OCI-LY3 (cell line): ENCODE measurements around the gene RD3L.

ENCODE experiments used
- H2AFZ ChIP-seq: fragments of 200-600, 300-600 bp; shearing (Covaris generic); 2 replicates; pipeline ENCODE4 v1.6.0; 2014; ENCODE audit warnings: antibody characterized with exemption, low read depth, low read length
- H3K27ac ChIP-seq: fragments of 200-600, 300-600 bp; sonication (generic); 2 replicates; pipeline ENCODE4 v1.5.1; 2014; ENCODE audit warnings: mild to moderate bottlenecking, low read length, moderate library complexity, mixed read lengths
- H3K27me3 ChIP-seq: fragments of 200-600, 300-600 bp; sonication (generic); 2 replicates; pipeline ENCODE4 v1.6.1; 2014; ENCODE audit warnings: low read depth, low read length, mixed read lengths
- H3K36me3 ChIP-seq: fragments of 200-600, 300-600 bp; sonication (generic); replicated peaks from 2 replicates; pipeline ENCODE3; 2014; ENCODE audit warnings: low read depth, low read length, mixed read lengths
- H3K4me1 ChIP-seq: fragments of 300-600, 200-600 bp; sonication (generic); 2 replicates; pipeline ENCODE4 v1.6.1; 2014; ENCODE audit warnings: low read length, mixed read lengths
- H3K4me2 ChIP-seq: fragments of 200-600, 300-600 bp; sonication (generic); 2 replicates; pipeline ENCODE4 v1.6.1; 2014; ENCODE audit warnings: low read length, mixed read lengths
- H3K4me3 ChIP-seq: fragments of 300-600, 200-600 bp; sonication (generic); 2 replicates; pipeline ENCODE4 v1.5.1; 2014; ENCODE audit warnings: antibody characterized with exemption, mild to moderate bottlenecking, low read length, moderate library complexity
- H3K79me2 ChIP-seq: fragments of 300-600, 200-600 bp; shearing (Covaris generic); 2 replicates; pipeline ENCODE4 v1.6.1; 2014; ENCODE audit warnings: mild to moderate bottlenecking, low read length, mixed read lengths
- H3K9ac ChIP-seq: fragments of 300-600, 200-600 bp; shearing (Covaris generic); 2 replicates; pipeline ENCODE4 v1.6.0; 2014; ENCODE audit warnings: mild to moderate bottlenecking, low read length, moderate library complexity
- H3K9me3 ChIP-seq: fragments of 200-600, 300-600 bp; shearing (Covaris generic); 2 replicates; pipeline ENCODE4 v1.6.1; 2014; ENCODE audit warnings: low read length, mixed read lengths; ENCODE audit not compliant: insufficient read depth
- H4K20me1 ChIP-seq: fragments of 200-600, 300-600 bp; sonication (generic); 2 replicates; pipeline ENCODE4 v1.6.1; 2016; ENCODE audit warnings: low read length, mixed read lengths; ENCODE audit not compliant: insufficient read depth
- EZH2phosphoT487 ChIP-seq: fragments of 200-600 bp; shearing (Covaris generic); IDR thresholded peaks from 2 replicates; pipeline ENCODE4 v1.6.1; 2018; ENCODE audit warnings: antibody characterized with exemption, mixed run types, low read depth
- TF ChIP-seq, protein P1 (sequence below): fragments of 200-600, 300-600 bp; sonication (generic); IDR thresholded peaks from 2 replicates; pipeline ENCODE4 v1.5.1; 2014; ENCODE audit warnings: antibody characterized with exemption, low read length, low read depth

The RD3L gene

DNA sequence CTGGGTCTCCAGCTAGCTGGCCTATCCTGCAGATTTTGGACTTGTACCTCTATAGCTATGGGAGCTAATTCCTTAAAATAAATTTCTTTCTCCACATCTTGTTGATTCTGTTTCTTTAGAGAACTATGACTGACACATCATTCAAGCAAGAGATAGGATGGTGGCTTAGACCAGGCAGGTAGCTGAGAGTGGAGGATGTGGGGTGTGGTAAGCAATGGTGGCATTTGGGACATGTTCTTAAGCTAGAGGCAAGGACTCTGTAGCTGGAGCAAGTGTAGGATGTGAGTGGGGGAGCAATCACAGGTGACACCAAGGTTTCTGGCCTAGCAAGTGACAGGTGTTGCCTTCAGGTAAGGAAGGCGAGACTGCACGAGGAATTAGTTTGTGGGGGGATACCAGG, 7.2 kb downstream of the RD3L start:
- peaks cover 14% of the 10 kb centered on the region; the same call in 1 of the 2 replicates for H3K27me3 ChIP-seq

DNA sequence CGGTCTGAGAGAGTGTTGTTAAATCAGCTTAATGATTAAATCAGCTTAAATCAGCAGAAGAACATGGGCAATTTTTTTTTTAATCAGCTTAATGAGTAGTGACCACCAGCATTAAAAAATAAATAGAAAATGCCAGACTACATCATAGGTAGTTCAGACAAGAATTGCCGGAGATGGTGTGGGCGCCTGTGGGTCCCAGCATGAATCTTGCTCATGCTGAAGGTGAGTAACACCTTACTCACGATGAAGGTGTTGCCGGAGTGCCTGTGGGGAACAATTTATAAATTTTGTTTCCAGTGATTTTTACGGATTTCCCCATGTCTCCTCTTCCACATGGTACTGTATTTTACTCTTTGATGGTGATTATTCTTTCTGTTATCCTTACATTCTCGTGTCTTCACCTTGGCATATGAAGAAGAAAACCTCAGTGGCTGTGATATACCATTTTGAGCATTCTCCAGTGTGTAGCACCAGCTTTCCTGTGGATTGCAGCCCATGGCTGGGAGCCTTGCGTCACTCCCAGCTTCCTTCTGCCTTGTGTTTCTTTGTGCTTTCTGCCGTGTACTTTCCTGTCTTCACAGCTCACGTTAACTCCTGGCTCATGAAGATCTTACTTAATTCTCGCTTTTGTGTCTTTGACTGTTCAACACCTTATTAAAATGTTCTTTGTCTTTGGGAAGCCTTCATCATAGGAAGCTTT, 9.4 kb downstream of the RD3L start:
- Histone ChIP-seq H3K27ac (no peak overlapping the region), H3K27me3 (peaks cover 7% of the 10 kb centered on the region; the same call in 1 of the 2 replicates), H3K9me3 (no peaks in the 10 kb centered on the region), H4K20me1 (no peaks in the 10 kb centered on the region), H3K4me3 (no peak overlapping the region), H3K4me2 (no peak overlapping the region), H3K79me2 (no peaks in the 10 kb centered on the region), H3K36me3 (no peaks in the 10 kb centered on the region), H2AFZ (no peak overlapping the region), H3K4me1 (no peaks in the 10 kb centered on the region), H3K9ac (no peak overlapping the region)
- no peak for TF ChIP-seq EZH2phosphoT487
- TF ChIP-seq, protein P1, sequence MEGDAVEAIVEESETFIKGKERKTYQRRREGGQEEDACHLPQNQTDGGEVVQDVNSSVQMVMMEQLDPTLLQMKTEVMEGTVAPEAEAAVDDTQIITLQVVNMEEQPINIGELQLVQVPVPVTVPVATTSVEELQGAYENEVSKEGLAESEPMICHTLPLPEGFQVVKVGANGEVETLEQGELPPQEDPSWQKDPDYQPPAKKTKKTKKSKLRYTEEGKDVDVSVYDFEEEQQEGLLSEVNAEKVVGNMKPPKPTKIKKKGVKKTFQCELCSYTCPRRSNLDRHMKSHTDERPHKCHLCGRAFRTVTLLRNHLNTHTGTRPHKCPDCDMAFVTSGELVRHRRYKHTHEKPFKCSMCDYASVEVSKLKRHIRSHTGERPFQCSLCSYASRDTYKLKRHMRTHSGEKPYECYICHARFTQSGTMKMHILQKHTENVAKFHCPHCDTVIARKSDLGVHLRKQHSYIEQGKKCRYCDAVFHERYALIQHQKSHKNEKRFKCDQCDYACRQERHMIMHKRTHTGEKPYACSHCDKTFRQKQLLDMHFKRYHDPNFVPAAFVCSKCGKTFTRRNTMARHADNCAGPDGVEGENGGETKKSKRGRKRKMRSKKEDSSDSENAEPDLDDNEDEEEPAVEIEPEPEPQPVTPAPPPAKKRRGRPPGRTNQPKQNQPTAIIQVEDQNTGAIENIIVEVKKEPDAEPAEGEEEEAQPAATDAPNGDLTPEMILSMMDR = no peak

More for the DNA sequence above, 7.2 kb downstream of the RD3L start:
- H3K4me3 ChIP-seq = no peak overlapping the region
- H3K9ac ChIP-seq = no peak overlapping the region
- H3K36me3 ChIP-seq = no peaks in the 10 kb centered on the region
- H3K4me2 ChIP-seq = no peak overlapping the region
- H2AFZ ChIP-seq = no peak overlapping the region
- no peak overlapping the region for H3K27ac ChIP-seq
- no peak for TF ChIP-seq EZH2phosphoT487
- TF ChIP-seq, protein P1 = no peak
- no peaks in the 10 kb centered on the region for H3K9me3 ChIP-seq
- H3K79me2 ChIP-seq = no peaks in the 10 kb centered on the region
- no peaks in the 10 kb centered on the region for H4K20me1 ChIP-seq
- no peaks in the 10 kb centered on the region for H3K4me1 ChIP-seq

DNA sequence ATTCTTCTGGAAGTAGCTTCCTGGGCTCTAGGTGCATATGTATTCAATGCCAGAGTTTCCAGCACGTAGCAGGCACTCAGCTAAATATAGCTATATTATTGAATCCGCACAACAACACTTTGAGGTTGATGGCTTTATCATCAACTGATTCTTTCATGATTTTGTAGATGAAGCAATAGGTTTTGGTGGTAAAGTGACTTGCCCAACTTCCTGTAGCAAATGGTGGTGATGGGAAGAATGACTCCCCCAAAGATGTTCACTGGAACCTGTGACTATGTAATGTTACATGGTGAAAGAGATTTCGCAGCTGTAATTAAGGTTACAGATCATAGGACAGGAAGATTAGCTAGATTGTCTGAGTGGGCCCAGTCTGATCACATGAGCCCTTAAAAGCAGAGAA, 10.9 kb downstream of the RD3L start:
- Histone ChIP-seq H2AFZ (no peak overlapping the region), H3K36me3 (no peaks in the 10 kb centered on the region), H3K27ac (no peak overlapping the region), H3K4me3 (no peak overlapping the region), H3K9me3 (no peaks in the 10 kb centered on the region), H3K27me3 (peaks cover 5% of the 10 kb centered on the region; the same call in 1 of the 2 replicates), H3K79me2 (no peaks in the 10 kb centered on the region), H4K20me1 (no peaks in the 10 kb centered on the region), H3K4me2 (no peak overlapping the region), H3K9ac (no peak overlapping the region), H3K4me1 (no peaks in the 10 kb centered on the region)
- TF ChIP-seq, protein P1 = no peak
- TF ChIP-seq EZH2phosphoT487 = no peak

DNA sequence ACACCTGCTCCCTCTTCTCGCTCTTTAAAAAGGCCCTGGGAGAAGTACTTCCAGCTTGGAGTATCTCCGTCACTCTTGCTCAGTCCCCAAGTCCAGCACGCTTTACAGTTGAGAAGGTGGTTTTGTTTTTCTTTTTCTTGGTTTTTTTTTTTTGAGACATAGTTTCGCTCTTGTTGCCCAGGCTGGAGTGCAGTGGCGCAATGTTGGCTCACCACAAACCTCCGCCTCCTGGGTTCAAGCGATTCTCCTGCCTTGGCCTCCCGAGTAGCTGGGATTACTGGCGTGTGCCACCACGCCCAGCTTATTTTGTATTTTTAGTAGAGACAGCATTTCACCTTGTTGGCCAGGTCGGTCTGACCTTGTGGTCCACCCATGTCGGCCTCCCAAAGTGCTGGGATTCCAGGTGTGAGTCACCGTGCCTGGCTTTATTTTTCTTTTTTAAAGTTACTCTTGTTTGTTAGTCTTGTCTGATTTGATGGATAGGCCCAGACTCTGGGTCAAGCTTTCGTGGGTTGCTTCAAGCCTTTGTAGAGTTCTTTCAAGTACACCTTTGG, 12.2 kb downstream of the RD3L start:
- TF ChIP-seq, protein P1 = no peak
- Histone ChIP-seq H3K9ac (no peak overlapping the region), H3K4me1 (no peaks in the 10 kb centered on the region), H2AFZ (no peak overlapping the region), H4K20me1 (no peaks in the 10 kb centered on the region), H3K4me2 (no peak overlapping the region), H3K79me2 (no peaks in the 10 kb centered on the region), H3K36me3 (no peaks in the 10 kb centered on the region), H3K9me3 (no peaks in the 10 kb centered on the region), H3K27ac (no peak overlapping the region), H3K4me3 (no peak overlapping the region), H3K27me3 (peaks cover 5% of the 10 kb centered on the region; the same call in 1 of the 2 replicates)
